ENCODE measurements around the gene FASTKD3.

Gene FASTKD3

GRCh38 chr5:7872517-7873130 is 3.8 kb upstream of the FASTKD3 start:
- no peak overlapping the region for H3K4me3 ChIP-seq (ENCODE audit: low read depth, low read length)

GRCh38 chr5:7871653-7872052 is 2.8 kb upstream of the FASTKD3 start:
- no peak for DNase-seq (ENCODE audit: low read depth, low spot score)
- TF ChIP-seq, protein P1, sequence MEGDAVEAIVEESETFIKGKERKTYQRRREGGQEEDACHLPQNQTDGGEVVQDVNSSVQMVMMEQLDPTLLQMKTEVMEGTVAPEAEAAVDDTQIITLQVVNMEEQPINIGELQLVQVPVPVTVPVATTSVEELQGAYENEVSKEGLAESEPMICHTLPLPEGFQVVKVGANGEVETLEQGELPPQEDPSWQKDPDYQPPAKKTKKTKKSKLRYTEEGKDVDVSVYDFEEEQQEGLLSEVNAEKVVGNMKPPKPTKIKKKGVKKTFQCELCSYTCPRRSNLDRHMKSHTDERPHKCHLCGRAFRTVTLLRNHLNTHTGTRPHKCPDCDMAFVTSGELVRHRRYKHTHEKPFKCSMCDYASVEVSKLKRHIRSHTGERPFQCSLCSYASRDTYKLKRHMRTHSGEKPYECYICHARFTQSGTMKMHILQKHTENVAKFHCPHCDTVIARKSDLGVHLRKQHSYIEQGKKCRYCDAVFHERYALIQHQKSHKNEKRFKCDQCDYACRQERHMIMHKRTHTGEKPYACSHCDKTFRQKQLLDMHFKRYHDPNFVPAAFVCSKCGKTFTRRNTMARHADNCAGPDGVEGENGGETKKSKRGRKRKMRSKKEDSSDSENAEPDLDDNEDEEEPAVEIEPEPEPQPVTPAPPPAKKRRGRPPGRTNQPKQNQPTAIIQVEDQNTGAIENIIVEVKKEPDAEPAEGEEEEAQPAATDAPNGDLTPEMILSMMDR (IDR thresholded peaks at IDR 0.05; ENCODE audit: low read depth, low read length): no peak
- in situ Hi-C loops (cut with HindIII; ENCODE audit: low sequenced_read_pairs): no loop called here
- H3K4me3 ChIP-seq (ENCODE audit: low read depth, low read length): no peak overlapping the region

More at GRCh38 chr5:7872517-7873130, 3.8 kb upstream of the FASTKD3 start:
- in situ Hi-C loops (cut with HindIII; ENCODE audit: low sequenced_read_pairs): no loop called here
- no peak for DNase-seq (ENCODE audit: low read depth, low spot score)
- TF ChIP-seq, protein P1 (IDR thresholded peaks at IDR 0.05; ENCODE audit: low read depth, low read length): no peak

DNA sequence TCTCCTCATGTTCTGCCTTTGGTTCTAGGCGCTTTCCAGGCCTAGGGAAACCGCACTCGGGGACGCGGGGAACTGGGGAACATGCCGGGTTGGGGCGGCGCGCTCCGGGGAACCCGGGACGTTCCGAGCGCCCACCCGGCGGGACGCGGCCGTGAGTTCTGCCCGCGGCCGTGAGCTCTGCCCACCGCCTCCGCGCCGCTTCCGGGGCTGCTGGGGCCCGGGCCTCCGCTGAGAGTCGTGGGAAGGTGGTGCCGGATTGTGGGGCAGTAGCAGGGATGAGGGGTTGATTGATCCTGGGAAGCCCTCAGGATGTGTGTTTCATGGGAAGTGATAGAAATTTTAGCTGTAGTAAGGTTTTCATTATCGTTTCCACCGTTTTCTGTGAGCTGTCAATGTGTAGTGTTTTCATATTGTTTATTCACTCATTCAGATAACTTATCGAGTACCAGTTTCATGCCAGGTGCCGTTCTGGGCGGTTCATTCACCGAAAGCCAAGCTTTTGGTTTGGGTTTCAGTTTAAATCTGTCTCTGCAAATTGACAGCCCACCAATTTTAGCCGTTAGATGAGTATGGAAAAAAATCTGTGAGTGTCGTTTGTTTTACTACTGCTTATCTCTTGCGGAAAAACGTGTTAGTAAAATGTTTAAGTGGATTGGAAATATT is 774 bp upstream of the FASTKD3 start:
- in situ Hi-C loops (cut with HindIII; ENCODE audit: low sequenced_read_pairs): no loop called here
- DNase-seq (ENCODE audit: low read depth, low spot score): no peak
- TF ChIP-seq, protein P1 (IDR thresholded peaks at IDR 0.05; ENCODE audit: low read depth, low read length): no peak
- peak overlapping the region; percentile 85 for H3K4me3 ChIP-seq (ENCODE audit: low read depth, low read length)

GRCh38 chr5:7868427-7868772 is 431 bp downstream of the FASTKD3 start:
- TF ChIP-seq, protein P1 (IDR thresholded peaks at IDR 0.05; ENCODE audit: low read depth, low read length): no peak
- no peak for DNase-seq (ENCODE audit: low read depth, low spot score)
- H3K4me3 ChIP-seq (ENCODE audit: low read depth, low read length): peak overlapping the region; percentile 85
- in situ Hi-C loops (cut with HindIII; ENCODE audit: low sequenced_read_pairs): no loop called here

DNA sequence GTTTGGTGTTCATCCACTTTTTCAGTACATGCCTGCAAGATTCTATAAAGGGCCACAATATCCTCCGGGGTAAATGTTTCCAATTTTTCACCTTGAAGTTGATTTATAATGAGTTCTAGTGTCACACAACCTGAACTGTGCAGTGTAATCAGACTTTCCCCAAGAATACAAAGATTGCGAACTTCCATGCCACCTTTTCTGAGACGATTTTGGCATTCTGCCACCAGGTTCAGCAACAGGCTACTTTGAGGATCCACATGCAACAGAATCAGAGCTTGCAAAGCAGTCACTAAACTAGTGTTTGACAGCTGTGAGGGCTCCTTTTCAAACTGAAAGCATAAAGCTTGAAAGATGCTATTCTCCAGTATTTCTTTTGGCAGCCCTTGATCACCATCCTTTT is 1.6 kb downstream of the FASTKD3 start:
- in situ Hi-C loops (cut with HindIII; ENCODE audit: low sequenced_read_pairs): no loop called here
- TF ChIP-seq, protein P1 (IDR thresholded peaks at IDR 0.05; ENCODE audit: low read depth, low read length): no peak
- DNase-seq (ENCODE audit: low read depth, low spot score): no peak
- no peak overlapping the region for H3K4me3 ChIP-seq (ENCODE audit: low read depth, low read length)

DNA sequence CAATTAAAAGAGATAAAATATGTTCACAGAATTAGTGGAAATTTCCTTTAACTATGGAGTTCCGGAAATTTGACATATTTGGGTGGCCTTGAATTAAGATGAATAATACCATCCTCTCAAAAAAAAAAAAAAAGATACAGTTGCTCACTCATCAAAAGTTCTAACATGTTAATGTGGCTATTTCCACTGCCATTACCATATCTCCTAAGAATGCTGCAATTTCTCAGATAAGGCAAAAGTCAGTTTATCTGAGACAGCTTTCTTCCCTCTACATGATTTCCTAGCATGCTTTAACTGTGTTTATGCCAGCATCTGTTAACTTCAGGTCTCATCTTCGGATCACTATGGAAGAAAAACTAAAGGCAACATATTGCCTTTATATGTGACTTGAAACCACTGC is 2.6 kb downstream of the FASTKD3 start:
- in situ Hi-C loops (cut with HindIII; ENCODE audit: low sequenced_read_pairs): no loop called here
- TF ChIP-seq, protein P1 (IDR thresholded peaks at IDR 0.05; ENCODE audit: low read depth, low read length): no peak
- no peak overlapping the region for H3K4me3 ChIP-seq (ENCODE audit: low read depth, low read length)
- DNase-seq (ENCODE audit: low read depth, low spot score): no peak
